ENCODE data around the gene NFIX.

The NFIX gene

DNA sequence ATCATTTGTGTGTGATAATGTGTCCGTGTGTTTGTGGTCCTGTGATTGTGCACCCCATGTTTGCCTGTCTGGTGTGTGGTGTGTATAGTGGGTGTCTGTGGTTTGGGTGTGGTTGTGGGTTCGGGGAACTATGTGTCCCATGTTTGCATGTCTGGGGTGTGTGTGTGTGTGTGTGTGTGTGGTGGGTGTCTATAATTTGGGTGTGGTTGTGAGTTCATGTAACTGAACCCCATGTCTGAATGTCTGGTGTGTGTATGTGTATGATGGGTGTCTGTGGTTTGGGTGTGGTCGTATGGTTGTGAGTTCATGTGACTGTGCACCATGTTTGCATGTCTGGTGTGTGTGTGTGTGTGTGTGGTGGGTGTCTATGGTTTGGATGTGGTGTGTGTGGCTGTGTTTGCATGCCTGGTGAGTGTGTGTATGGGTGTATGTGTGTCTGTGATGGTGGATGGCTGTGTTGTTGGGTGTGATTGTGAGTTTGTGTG is 11.1 kb upstream of the NFIX start:
- H2AFZ ChIP-seq (ENCODE audit: low read depth, low read length): no peak overlapping the region
- no peak for TF ChIP-seq EZH2 (IDR thresholded peaks at IDR 0.05; ENCODE audit: borderline replicate concordance, low read depth, low read length, severe bottlenecking)
- TF ChIP-seq, protein P1, sequence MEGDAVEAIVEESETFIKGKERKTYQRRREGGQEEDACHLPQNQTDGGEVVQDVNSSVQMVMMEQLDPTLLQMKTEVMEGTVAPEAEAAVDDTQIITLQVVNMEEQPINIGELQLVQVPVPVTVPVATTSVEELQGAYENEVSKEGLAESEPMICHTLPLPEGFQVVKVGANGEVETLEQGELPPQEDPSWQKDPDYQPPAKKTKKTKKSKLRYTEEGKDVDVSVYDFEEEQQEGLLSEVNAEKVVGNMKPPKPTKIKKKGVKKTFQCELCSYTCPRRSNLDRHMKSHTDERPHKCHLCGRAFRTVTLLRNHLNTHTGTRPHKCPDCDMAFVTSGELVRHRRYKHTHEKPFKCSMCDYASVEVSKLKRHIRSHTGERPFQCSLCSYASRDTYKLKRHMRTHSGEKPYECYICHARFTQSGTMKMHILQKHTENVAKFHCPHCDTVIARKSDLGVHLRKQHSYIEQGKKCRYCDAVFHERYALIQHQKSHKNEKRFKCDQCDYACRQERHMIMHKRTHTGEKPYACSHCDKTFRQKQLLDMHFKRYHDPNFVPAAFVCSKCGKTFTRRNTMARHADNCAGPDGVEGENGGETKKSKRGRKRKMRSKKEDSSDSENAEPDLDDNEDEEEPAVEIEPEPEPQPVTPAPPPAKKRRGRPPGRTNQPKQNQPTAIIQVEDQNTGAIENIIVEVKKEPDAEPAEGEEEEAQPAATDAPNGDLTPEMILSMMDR (IDR thresholded peaks at IDR 0.05; ENCODE audit: borderline replicate concordance, extremely low read depth, low read length, poor library complexity, severe bottlenecking): no peak
- H3K36me3 ChIP-seq (ENCODE audit: insufficient read depth, low read length): no peaks in the 10 kb centered on the region
- H3K4me1 ChIP-seq (ENCODE audit: insufficient read depth, low read length): peaks cover 9% of the 10 kb centered on the region
- H3K27me3 ChIP-seq (ENCODE audit: insufficient read depth, low read length, poor library complexity): peaks cover 4% of the 10 kb centered on the region
- no peak overlapping the region for H3K4me2 ChIP-seq (ENCODE audit: insufficient read depth, low read length)
- no peaks in the 10 kb centered on the region for H3K79me2 ChIP-seq (ENCODE audit: insufficient read depth, low read length)
- H3K9me3 ChIP-seq (ENCODE audit: insufficient read depth, low read length, severe bottlenecking): no peaks in the 10 kb centered on the region
- H4K20me1 ChIP-seq (ENCODE audit: insufficient read depth, low read length): no peaks in the 10 kb centered on the region
- DNase-seq (no peak), ATAC-seq (ENCODE audit: insufficient read depth, low read depth) (no peak)
- H3K27ac ChIP-seq (ENCODE audit: low read length): no peak overlapping the region
- H3K9ac ChIP-seq (ENCODE audit: low read depth, low read length): no peak overlapping the region
- no peak overlapping the region for H3K4me3 ChIP-seq (ENCODE audit: low read depth in 1 of 2, low read length in 2 of 2)

DNA sequence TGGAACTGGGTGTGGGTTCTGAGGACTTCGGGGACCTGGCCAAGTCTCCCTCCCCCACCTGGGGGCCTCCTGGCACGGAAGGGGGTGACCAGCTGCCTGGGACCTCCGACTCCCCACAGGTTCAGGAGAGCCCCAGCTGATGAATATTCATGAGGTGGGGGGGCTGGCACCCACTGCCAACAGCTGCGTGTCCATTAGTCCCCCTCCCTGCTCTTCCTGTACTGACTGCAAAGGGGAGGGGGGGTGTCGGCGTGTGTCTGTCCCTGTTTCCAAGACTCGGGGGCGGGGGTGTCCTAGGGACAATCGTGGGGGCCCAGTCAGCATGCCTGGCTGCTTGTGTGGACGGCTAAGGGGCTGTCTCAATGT is 10.6 kb upstream of the NFIX start:
- no peak overlapping the region for H3K4me3 ChIP-seq (ENCODE audit: low read depth in 1 of 2, low read length in 2 of 2)
- H3K79me2 ChIP-seq (ENCODE audit: insufficient read depth, low read length): no peaks in the 10 kb centered on the region
- H3K27ac ChIP-seq (ENCODE audit: low read length): no peak overlapping the region
- H3K9me3 ChIP-seq (ENCODE audit: insufficient read depth, low read length, severe bottlenecking): no peaks in the 10 kb centered on the region
- TF ChIP-seq EZH2 (IDR thresholded peaks at IDR 0.05; ENCODE audit: borderline replicate concordance, low read depth, low read length, severe bottlenecking): no peak
- TF ChIP-seq, protein P1 (IDR thresholded peaks at IDR 0.05; ENCODE audit: borderline replicate concordance, extremely low read depth, low read length, poor library complexity, severe bottlenecking): no peak
- no peak overlapping the region for H3K9ac ChIP-seq (ENCODE audit: low read depth, low read length)
- H2AFZ ChIP-seq (ENCODE audit: low read depth, low read length): no peak overlapping the region
- H3K27me3 ChIP-seq (ENCODE audit: insufficient read depth, low read length, poor library complexity): peaks cover 4% of the 10 kb centered on the region
- peaks cover 9% of the 10 kb centered on the region for H3K4me1 ChIP-seq (ENCODE audit: insufficient read depth, low read length)
- no peaks in the 10 kb centered on the region for H3K36me3 ChIP-seq (ENCODE audit: insufficient read depth, low read length)
- peak; percentile 17 for DNase-seq
- H3K4me2 ChIP-seq (ENCODE audit: insufficient read depth, low read length): no peak overlapping the region
- no peak for ATAC-seq (ENCODE audit: insufficient read depth, low read depth)
- H4K20me1 ChIP-seq (ENCODE audit: insufficient read depth, low read length): no peaks in the 10 kb centered on the region

DNA sequence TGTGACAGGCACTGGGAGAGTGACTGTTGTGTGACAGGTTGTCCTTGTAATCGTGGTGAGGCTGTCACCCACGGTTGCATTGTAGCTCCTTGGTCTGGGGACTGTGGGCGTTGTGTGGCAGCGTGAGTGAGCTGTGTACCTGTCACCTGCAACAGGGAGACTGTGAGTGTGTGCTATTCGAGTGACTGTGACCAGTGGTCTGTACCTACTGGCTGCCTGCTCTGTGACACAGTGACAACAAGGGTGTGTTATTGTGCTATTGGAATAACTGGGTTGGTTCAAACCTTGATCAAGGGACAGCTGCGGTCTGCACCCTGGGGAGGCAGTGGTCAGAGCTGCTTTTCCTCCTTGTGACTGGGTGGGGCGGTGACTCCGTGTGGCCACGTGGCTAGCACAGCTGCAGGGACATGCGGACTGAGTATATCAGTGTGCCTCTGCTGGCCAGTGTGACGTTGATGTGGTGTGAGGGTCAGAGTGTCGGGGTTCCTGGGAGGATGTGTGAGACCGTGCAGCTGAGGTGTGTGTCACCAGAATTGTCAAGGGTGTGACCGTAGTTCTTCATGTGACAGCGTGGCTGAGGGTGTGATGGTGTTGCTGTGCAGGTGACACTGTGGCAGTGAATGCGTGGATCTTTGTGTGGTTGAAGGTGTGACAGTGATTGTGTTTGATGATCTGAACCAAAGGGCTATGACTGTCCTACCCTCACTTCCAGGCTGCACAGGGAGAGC is 10.1 kb upstream of the NFIX start:
- no peak for DNase-seq
- Histone ChIP-seq H3K9ac (ENCODE audit: low read depth, low read length) (no peak overlapping the region), H3K4me3 (ENCODE audit: low read depth in 1 of 2, low read length in 2 of 2) (no peak overlapping the region), H3K79me2 (ENCODE audit: insufficient read depth, low read length) (no peaks in the 10 kb centered on the region), H3K9me3 (ENCODE audit: insufficient read depth, low read length, severe bottlenecking) (no peaks in the 10 kb centered on the region), H3K4me2 (ENCODE audit: insufficient read depth, low read length) (no peak overlapping the region), H3K36me3 (ENCODE audit: insufficient read depth, low read length) (no peaks in the 10 kb centered on the region), H4K20me1 (ENCODE audit: insufficient read depth, low read length) (no peaks in the 10 kb centered on the region), H3K4me1 (ENCODE audit: insufficient read depth, low read length) (peaks cover 9% of the 10 kb centered on the region), H3K27me3 (ENCODE audit: insufficient read depth, low read length, poor library complexity) (peaks cover 4% of the 10 kb centered on the region), H2AFZ (ENCODE audit: low read depth, low read length) (no peak overlapping the region), H3K27ac (ENCODE audit: low read length) (no peak overlapping the region)
- TF ChIP-seq, protein P1 (IDR thresholded peaks at IDR 0.05; ENCODE audit: borderline replicate concordance, extremely low read depth, low read length, poor library complexity, severe bottlenecking): no peak
- no peak for TF ChIP-seq EZH2 (IDR thresholded peaks at IDR 0.05; ENCODE audit: borderline replicate concordance, low read depth, low read length, severe bottlenecking)
- ATAC-seq (ENCODE audit: insufficient read depth, low read depth): no peak
